ENCODE measurements around the gene KIF24.
"Not testable (repeated sequence)": the region's sequence is repeated elsewhere in the genome, so short reads cannot be mapped to it uniquely, and the experiment has no call there.

The KIF24 gene

DNA sequence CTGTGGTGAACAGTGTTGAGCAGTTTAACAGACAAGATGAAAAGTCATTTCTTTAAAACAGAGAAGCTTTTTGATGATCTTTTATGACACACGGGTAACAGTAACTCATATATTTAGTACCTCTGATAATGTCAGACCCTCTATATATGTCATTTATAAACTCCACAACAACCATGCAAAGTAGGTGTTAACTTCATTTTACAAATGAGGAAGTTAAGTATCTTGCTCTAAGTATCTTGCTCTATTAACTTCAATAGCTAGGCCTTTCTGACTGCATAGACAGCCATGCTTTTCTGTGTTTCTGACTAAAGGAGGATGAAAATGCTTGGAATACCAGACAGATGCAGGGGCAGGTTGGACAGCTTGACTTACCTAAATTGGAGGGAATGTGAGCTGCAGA lies 2.1 kb upstream of the KIF24 start:
- Histone ChIP-seq H3K9me3 (ENCODE audit: low read length) (no peaks in the 10 kb centered on the region), H3K4me3 (ENCODE audit: low read length) (no peak overlapping the region), H3K36me3 (ENCODE audit: insufficient read depth, low read length) (no peaks in the 10 kb centered on the region), H2AFZ (ENCODE audit: low read depth, low read length) (no peak overlapping the region), H3K4me1 (ENCODE audit: insufficient read depth, low read length) (peaks cover 52% of the 10 kb centered on the region), H3K27me3 (ENCODE audit: insufficient read depth, low read length) (no peaks in the 10 kb centered on the region)

DNA sequence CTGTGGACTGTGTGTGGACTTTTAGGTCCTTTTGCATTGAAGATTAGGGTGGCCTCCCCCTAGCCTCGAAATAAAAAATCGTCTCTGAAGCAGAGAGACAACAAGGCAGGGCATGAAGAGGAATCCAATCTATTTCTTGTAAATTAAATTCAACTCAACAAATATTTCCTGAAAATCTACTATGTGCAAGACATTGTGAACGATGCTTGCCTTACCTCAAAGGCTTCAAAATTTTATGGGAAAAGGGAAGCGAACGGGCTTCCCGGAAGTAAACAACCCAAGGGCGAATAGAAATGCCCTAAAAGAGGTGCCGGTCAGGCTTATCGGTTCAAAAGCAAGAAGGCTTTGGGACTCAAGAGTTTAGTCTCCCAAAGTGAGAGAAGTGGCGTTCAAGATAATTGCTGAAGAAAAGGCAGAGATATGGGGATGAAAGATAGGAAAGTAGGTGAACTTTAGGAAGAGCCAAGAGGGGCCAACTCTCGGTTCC lies 525 bp downstream of the KIF24 start:
- Histone ChIP-seq H3K9me3 (ENCODE audit: low read length) (no peaks in the 10 kb centered on the region), H3K27me3 (ENCODE audit: insufficient read depth, low read length) (no peaks in the 10 kb centered on the region), H2AFZ (ENCODE audit: low read depth, low read length) (peak overlapping the region; percentile 99), H3K4me1 (ENCODE audit: insufficient read depth, low read length) (peaks cover 32% of the 10 kb centered on the region), H3K36me3 (ENCODE audit: insufficient read depth, low read length) (no peaks in the 10 kb centered on the region), H3K4me3 (ENCODE audit: low read length) (peak overlapping the region; percentile 94)

DNA sequence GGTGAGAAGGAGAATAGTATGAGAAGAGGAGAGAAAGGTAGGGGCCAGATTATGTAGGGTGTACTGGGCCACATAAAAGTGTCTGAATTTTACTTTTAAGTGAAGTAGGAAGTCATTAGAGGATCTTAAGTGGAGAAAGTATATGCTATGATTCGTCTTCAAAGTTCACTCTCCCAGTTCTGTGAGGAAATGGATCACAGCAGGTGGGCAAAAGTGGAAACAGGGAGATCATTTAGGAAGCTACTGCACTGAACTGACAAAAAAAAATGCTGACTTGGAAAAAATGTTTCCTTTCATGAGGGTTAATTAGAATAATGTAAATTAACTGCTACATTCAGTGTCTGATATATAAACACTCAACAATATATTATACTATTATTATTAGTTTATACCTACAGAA lies 2.4 kb downstream of the KIF24 start:
- H3K4me3 ChIP-seq (ENCODE audit: low read length) = no peak overlapping the region
- H3K36me3 ChIP-seq (ENCODE audit: insufficient read depth, low read length) = no peaks in the 10 kb centered on the region
- H3K27me3 ChIP-seq (ENCODE audit: insufficient read depth, low read length) = no peaks in the 10 kb centered on the region
- no peaks in the 10 kb centered on the region for H3K9me3 ChIP-seq (ENCODE audit: low read length)
- H2AFZ ChIP-seq (ENCODE audit: low read depth, low read length) = no peak overlapping the region
- H3K4me1 ChIP-seq (ENCODE audit: insufficient read depth, low read length) = peaks cover 14% of the 10 kb centered on the region

DNA sequence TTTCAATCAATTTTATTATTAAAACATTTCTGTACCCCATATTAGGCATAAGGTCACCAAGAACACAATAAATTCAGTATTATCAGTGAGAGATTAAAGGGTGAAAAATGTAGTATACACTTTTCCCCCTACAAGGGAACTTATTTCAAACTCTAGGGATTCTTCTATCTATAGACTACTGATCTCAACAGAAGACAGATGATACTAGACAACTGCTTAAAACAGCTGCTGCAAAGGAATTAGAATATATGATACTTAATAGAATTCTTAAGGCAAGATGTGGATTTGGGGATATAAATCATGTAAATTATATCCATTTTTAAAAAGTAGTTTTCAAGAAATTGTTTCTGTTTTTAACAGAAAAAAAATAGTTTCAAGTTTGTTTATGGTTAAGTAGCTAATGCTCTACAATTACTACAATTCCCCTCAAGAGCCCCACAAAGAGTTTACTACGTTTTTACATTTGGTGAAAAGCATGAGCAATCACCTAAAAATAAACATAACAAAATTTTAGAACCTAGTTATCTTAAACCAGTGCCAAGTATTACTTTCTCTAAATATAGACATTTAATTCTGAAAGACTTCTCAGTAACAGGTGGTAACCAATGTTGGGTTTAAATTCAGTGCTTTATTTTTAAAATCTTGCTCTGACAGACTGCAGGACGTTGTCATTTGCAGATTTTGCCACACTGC lies 6.0 kb downstream of the KIF24 start:
- Histone ChIP-seq H3K27me3 (ENCODE audit: insufficient read depth, low read length) (no peaks in the 10 kb centered on the region), H3K36me3 (ENCODE audit: insufficient read depth, low read length) (no peaks in the 10 kb centered on the region), H3K4me3 (ENCODE audit: low read length) (no peak overlapping the region), H3K9me3 (ENCODE audit: low read length) (peaks cover 5% of the 10 kb centered on the region), H3K4me1 (ENCODE audit: insufficient read depth, low read length) (peaks cover 7% of the 10 kb centered on the region), H2AFZ (ENCODE audit: low read depth, low read length) (no peak overlapping the region)

DNA sequence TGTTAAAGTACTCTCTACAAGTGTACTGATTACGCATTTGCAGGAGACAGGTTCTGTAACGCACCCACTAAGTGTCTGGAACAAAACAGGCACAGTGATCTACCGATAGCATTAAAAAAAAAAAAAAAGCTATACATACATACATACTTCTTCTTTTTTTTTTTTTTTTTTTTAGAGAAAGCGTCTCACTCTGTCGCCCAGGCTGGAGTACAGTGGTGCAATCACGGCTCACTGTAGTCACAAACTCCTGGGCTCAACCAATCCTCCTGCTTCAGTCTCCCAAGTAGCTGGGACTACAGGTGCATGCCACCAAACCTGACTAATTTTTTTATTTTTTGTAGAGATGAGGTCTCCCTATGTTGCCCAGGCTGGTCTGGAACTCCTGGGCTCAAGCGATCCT lies 7.6 kb downstream of the KIF24 start:
- H3K4me3 ChIP-seq (ENCODE audit: low read length) = no peak overlapping the region
- H3K4me1 ChIP-seq (ENCODE audit: insufficient read depth, low read length) = no peaks in the 10 kb centered on the region
- H3K9me3 ChIP-seq (ENCODE audit: low read length) = peaks cover 5% of the 10 kb centered on the region
- H2AFZ ChIP-seq (ENCODE audit: low read depth, low read length) = no peak overlapping the region
- no peaks in the 10 kb centered on the region for H3K36me3 ChIP-seq (ENCODE audit: insufficient read depth, low read length)
- H3K27me3 ChIP-seq (ENCODE audit: insufficient read depth, low read length) = no peaks in the 10 kb centered on the region

DNA sequence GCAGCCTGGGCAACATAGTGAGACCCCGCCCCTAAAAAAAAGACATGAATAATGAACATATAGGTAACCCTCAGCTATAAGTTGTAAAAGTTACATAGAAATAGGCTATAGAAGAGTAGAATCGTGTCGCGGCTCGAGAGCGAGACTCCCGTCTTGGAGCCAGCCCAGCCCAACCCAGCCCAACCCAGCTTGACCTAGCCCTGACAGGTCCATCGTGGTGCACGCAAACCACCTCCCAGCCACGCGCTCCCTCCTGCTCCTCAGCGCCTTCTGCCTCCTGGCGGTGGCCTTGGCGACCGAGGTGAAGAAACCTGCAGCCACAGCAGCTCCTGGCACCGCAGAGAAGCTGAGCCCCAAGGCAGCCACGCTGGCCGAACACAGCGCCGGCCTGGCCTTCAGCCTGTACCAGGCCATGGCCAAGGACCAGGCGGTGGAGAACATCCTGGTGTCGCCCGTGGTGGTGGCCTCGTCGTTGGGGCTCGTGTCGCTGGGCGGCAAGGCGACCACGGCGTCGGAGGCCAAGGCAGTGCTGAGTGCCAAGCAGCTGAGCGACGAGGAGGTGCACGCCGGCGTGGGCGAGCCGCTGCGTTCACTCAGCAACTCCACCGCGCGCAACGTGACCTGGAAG lies 10.8 kb downstream of the KIF24 start:
- H3K27me3 ChIP-seq (ENCODE audit: insufficient read depth, low read length) = no peaks in the 10 kb centered on the region
- no peak overlapping the region for H3K4me3 ChIP-seq (ENCODE audit: low read length)
- no peak overlapping the region for H2AFZ ChIP-seq (ENCODE audit: low read depth, low read length)
- H3K4me1 ChIP-seq (ENCODE audit: insufficient read depth, low read length) = no peaks in the 10 kb centered on the region
- H3K9me3 ChIP-seq (ENCODE audit: low read length) = peaks cover 5% of the 10 kb centered on the region
- no peaks in the 10 kb centered on the region for H3K36me3 ChIP-seq (ENCODE audit: insufficient read depth, low read length)

DNA sequence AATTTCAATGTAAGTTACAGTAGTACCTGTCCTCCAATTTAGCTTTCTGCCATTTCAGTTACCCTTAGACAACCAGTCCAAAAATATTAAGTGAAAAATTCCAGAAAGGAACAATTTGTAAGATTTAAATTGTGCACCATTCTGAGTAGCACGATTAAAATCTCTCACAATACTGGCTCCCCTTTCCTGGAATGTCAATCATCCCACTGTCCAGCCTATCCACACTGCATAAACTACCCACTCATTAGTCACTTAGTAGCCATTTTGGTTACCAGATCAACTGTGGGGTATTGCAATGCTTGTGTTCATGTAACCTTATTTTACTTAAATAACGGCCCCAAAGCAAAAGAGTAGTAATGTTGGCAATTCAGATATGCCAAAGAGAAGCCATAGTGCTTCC lies 11.6 kb downstream of the KIF24 start:
- no peak overlapping the region for H2AFZ ChIP-seq (ENCODE audit: low read depth, low read length)
- H3K4me1 ChIP-seq (ENCODE audit: insufficient read depth, low read length) = no peaks in the 10 kb centered on the region
- H3K4me3 ChIP-seq (ENCODE audit: low read length) = no peak overlapping the region
- H3K9me3 ChIP-seq (ENCODE audit: low read length) = peaks cover 5% of the 10 kb centered on the region
- H3K36me3 ChIP-seq (ENCODE audit: insufficient read depth, low read length) = no peaks in the 10 kb centered on the region
- no peaks in the 10 kb centered on the region for H3K27me3 ChIP-seq (ENCODE audit: insufficient read depth, low read length)

DNA sequence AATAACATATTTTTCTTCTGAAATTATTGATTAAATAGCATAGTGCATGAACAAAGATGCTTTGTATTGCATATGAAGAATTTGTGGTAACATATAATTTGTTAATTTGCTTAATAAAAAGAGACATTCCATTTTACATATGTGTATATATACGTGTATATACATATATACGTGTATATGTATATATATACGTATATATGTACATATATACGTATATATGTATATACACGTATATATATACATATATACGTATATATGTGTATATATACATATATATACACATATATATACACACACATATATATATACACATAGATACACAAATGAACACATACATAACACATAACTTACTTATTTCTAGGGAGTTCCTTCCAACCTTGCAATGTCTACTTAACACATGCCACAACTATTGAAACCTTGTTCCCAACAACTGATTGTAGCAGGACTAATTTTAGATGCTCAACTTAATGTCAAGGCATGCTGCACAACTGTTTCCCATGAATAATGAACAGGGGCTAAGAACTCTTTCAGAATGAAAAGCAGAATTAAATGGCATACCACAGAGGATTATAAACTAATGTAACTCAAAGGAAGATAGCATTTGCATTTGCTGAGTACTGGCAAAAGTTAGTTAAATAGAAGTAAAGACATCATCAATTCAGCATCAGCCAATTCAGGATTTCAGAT lies 17.4 kb downstream of the KIF24 start:
- Histone ChIP-seq H3K4me1 (ENCODE audit: insufficient read depth, low read length) (peaks cover 4% of the 10 kb centered on the region), H3K4me3 (ENCODE audit: low read length) (no peak overlapping the region), H3K27me3 (ENCODE audit: insufficient read depth, low read length) (no peaks in the 10 kb centered on the region), H3K36me3 (ENCODE audit: insufficient read depth, low read length) (peaks cover 8% of the 10 kb centered on the region), H3K9me3 (ENCODE audit: low read length) (no peaks in the 10 kb centered on the region), H2AFZ (ENCODE audit: low read depth, low read length) (no peak overlapping the region)

DNA sequence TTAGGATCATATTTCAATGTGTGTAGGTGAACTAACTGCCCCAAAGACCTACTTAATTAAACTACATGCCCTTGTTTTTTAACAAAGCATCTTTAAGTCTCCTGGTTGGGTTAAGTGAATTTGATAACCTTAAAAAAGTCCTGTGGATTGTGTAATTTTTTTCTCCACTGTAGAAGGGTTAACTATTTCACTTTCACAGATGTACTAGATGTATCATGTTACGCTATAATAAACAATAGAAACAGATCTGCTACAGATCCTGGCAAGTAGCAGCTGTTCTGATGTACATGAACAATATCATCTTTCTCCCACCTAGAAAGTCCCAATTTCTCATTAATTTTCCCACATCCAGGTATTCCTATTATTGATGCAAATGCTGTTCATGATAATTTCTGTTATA lies 18.9 kb downstream of the KIF24 start:
- Histone ChIP-seq H3K4me1 (ENCODE audit: insufficient read depth, low read length) (peaks cover 4% of the 10 kb centered on the region), H3K9me3 (ENCODE audit: low read length) (no peaks in the 10 kb centered on the region), H2AFZ (ENCODE audit: low read depth, low read length) (no peak overlapping the region), H3K36me3 (ENCODE audit: insufficient read depth, low read length) (peaks cover 8% of the 10 kb centered on the region), H3K4me3 (ENCODE audit: low read length) (no peak overlapping the region), H3K27me3 (ENCODE audit: insufficient read depth, low read length) (no peaks in the 10 kb centered on the region)

DNA sequence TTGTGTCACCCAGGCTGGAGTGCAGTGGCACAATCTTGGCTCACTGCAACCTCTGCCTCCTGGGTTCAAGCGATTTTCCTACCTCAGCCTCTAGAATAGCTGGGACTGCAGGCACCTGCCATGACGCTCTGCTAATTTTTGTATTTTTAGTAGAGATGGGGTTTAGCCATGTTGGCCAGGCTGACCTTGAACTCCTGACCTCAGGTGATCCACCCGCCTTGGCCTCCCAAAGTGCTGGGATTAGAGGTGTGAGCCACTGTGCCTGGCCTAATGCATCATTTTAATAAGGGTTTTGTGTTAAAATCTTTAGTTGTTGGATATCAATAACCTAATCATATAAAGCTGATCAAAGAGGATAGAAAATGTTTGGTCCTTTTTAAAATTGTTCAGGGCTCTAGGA lies 20.8 kb downstream of the KIF24 start:
- H2AFZ ChIP-seq (ENCODE audit: low read depth, low read length); H3K27me3 ChIP-seq (ENCODE audit: insufficient read depth, low read length); H3K9me3 ChIP-seq (ENCODE audit: low read length); H3K4me3 ChIP-seq (ENCODE audit: low read length); H3K36me3 ChIP-seq (ENCODE audit: insufficient read depth, low read length); H3K4me1 ChIP-seq (ENCODE audit: insufficient read depth, low read length): not testable (repeated sequence)

DNA sequence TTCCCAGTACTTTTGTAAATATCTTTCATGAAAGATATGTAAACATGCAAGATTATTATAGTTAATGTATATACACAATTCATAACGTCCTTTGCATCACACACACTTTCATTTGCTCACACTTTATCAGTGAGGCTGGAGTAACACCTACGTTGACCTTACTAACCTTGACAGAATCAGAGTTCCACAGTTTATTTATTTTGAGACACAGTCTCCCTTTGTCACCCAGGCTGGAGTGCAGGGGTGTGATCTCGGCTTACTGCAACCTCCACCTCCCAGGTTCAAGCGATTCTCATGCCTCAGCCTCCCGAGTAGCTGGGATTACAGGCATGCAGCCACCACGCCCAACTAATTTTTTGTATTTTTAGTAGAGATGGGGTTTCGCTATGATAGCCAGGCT lies 28.0 kb downstream of the KIF24 start:
- H3K27me3 ChIP-seq (ENCODE audit: insufficient read depth, low read length); H3K4me3 ChIP-seq (ENCODE audit: low read length); H2AFZ ChIP-seq (ENCODE audit: low read depth, low read length); H3K36me3 ChIP-seq (ENCODE audit: insufficient read depth, low read length); H3K4me1 ChIP-seq (ENCODE audit: insufficient read depth, low read length); H3K9me3 ChIP-seq (ENCODE audit: low read length): not testable (repeated sequence)

DNA sequence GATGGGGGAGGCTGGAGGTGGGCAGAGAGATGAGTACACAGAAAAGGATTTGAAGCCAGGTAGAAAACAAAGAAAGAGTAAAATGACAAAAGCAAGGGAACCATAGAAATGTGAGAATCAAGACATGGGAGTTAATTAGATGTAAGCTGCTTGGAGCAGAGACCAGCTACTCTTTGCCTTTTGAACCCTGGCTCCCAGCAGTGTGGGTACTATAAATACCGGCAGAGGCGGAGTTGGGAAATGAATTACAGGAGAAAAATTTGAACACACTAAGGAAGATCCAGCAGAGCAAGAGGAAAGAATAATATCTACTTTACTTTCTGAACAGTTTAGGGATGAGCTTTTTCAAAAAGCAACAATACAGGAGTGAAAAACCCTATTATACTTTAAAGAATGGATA lies 36.5 kb downstream of the KIF24 start:
- H3K4me1 ChIP-seq (ENCODE audit: insufficient read depth, low read length) = no peaks in the 10 kb centered on the region
- H2AFZ ChIP-seq (ENCODE audit: low read depth, low read length) = no peak overlapping the region
- H3K27me3 ChIP-seq (ENCODE audit: insufficient read depth, low read length) = no peaks in the 10 kb centered on the region
- no peaks in the 10 kb centered on the region for H3K9me3 ChIP-seq (ENCODE audit: low read length)
- no peak overlapping the region for H3K4me3 ChIP-seq (ENCODE audit: low read length)
- no peaks in the 10 kb centered on the region for H3K36me3 ChIP-seq (ENCODE audit: insufficient read depth, low read length)

DNA sequence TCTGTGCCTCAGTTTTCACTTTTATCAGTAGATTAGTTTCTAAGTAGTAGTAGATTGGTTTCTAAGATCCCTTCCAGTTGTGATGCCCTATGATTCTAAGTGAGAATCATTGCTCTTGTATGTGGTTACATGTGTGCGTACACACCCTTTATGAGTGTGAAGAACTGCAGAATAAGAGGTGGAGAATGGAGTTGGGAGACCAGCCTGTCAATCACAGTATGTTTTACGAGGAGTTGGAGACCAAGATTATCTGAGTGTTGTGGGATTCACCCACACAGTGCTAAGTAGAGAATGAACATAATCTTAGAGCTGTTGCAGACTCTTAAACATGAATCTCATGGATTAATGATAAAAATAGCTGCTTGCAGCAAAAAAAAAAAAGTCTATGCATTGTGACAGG lies 37.6 kb downstream of the KIF24 start:
- Histone ChIP-seq H3K27me3 (ENCODE audit: insufficient read depth, low read length) (no peaks in the 10 kb centered on the region), H3K4me3 (ENCODE audit: low read length) (no peak overlapping the region), H3K9me3 (ENCODE audit: low read length) (no peaks in the 10 kb centered on the region), H3K36me3 (ENCODE audit: insufficient read depth, low read length) (peaks cover 5% of the 10 kb centered on the region), H2AFZ (ENCODE audit: low read depth, low read length) (no peak overlapping the region), H3K4me1 (ENCODE audit: insufficient read depth, low read length) (no peaks in the 10 kb centered on the region)

Measured in neuron (in vitro differentiated cells).